Measurements from ENCODE around the gene AKR1C2.
A peak's percentile ranks its signal among the peaks of the same experiment; 100 is the strongest.
"Not testable (repeated sequence)": the region's sequence is repeated elsewhere in the genome, so short reads cannot be mapped to it uniquely, and the experiment has no call there.

Gene AKR1C2

DNA sequence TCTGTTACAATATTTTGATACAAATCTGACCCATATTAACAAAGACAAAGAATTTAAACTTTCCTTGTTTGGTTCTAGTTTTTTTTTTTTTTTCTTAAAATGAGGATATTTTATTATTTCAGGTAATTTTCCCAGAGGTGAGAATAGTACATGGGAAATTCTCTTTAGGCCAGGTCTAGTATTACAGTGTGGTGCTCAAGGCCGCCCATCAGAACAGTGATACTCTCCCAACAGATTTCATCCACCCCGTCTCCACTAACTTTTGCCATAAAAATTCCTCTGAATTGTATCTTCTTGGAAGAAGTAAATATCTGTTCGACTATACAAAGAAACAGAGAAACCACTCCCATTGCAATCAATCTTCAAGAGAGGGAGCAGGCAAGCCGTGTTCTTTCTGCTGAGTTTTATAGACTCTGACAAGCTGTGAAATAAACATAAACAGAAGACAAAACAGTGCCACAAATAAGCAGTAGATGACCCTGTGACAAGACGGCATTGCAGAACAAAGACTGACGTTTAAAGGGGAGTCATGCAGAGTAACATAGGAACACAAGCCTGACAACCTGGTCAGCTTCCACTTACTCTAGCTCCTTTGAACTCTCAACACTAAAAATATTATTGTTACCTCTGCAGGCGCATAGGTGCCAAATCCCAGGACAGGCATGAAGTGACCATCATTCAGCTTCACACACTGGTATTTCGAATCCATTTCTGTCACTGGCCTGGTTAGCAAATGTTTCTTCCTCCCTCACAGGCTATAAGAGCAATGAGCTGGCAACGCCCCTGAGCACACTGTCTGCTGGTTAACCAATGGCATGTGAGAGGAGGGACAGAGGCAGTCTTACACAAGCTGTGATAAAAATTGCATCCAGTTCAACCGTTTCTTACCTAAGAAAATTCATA lies at the start of gene AKR1C2:
AKR1C2 (minus strand) TSS at position 731 of the 903 bp plus-strand sequence; CDS start at position 709, 22 bp downstream.
- DNase-seq, result not testable (repeated sequence)

DNA sequence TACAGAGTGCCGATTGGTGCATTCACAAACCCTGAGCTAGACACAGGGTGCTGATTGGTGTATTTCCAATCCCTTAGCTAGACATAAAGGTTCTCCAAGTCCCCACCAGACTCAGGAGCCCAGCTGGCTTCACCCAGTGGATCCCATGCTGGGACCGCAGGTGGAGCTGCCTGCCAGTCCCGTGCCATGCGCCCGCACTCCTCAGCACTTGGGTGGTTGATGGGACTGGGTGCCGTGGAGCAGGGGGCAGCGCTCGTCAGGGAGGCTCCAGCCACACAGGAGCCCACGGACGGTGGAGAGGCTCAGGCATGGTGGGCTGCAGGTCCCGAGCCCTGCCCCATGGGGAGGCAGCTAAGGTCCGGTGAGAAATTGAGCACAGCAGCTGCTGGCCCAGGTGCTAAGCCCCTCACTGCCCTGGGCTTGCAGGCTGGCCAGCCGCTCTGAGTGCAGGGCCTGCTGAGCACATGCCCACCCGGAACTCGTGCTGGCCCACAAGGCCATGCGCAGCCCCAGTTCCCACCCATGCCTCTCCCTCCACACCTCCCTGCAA lies 49.4 kb upstream of the AKR1C2 start:
- DNase-seq, result not testable (repeated sequence)

DNA sequence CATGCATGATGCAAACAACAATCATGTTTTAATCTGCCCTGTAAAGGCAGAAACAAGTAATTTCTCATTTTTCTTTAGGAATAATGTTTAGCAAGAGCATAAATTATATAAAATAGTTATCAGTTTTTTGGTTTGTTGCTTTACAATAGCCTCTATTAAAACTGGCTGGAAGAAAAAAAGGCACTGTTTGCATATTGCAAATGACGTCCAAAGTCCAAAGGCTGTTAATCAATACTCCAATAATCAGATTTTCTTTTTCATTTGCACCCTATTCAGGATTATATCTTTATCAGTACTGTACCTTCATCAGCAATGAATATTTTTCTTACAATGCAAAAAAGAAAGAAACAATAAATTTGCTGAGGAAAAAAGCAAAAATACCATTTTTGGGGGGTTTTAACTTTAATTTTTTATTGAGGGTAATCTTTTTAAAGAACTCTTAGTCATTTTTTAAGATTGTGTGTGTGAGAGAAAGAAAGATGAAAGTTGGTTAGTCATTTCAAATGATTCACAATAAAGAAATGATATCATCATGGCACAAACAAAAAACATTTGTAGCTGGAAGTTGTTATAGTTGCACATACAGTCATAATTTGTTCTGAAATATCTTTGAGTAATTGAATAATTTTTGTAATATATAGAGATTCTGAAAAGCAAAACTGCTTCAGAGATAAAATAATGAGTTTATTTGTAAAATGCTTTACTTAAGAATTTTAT lies 44.4 kb upstream of the AKR1C2 start:
- DNase-seq, result no peak

DNA sequence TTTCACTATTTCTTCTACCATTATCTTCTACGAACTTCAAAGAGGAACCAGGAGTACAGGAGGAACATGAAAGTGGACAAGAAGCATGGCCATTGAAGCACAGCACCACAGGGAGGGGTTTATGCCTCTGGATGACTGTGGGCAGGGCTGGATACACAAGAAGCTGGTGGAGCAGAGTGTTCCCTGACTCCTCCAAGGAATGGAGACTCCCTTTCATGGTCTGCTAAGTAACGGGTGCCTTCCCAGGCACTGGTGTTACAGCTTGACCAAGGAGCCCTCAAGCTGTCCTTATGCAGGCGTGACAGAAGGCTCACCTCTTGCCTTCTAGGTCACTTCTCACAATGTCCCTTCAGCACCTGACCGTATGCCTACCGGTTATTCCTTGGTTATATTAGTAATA lies 43.4 kb upstream of the AKR1C2 start:
- not testable (repeated sequence) for DNase-seq

DNA sequence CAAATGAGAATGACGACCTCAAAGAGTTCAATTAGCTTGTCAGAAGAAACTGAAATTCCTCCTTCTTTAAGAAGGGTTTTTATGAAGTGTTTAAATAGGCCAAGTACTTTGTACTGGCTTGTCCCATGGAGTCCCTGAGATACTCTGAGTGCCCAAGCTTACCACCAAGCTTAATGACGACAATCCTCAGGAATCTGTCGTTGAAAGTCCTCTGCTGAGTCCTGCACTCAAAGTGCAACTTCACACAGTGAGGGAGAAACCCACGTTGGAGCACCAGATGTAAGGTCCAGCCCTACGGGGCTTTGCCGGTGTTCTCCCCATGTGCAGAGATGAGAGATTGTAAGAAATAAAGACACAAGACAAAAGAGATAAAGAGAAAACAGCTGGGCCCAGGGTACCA lies 42.8 kb upstream of the AKR1C2 start:
- no peak for DNase-seq

DNA sequence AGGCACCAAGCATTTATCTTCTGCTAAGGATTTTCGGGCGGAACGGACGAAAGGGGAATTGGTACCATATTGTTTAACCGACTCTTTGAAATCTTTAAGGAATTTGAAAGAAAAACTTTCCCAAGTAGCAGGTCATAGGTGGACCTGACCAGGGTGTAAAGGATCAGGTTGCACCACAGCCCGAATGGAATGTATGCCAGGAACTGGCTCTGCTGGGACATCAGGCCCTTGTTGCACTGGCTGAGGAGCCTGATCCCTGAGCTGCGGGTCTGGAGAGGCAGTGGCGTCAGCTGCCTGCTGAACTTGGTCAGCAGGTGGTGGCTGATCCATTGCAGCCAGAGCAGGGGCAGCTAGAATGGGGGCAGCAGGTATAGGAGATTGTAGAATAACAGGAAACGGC lies 41.4 kb upstream of the AKR1C2 start:
- no peak for DNase-seq

DNA sequence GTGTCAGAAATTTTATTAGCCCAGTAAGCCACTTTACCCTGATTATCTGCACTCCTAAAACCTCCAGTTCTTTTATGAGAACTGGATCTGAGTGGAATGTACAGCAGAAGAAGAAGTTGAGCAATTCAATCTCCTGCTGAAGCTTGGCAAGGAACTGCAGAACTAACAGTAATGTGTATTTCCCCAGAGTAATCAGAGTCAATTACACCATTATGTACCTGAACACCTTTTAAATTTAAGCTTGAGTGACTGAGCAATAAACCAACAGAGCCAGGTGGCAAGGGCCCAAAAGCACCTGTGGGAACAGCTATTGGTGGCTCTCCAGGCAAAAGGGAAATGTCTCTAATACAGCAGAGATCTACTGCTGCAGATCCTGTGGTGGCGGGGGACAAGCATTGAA lies 40.1 kb upstream of the AKR1C2 start:
- DNase-seq, result no peak

DNA sequence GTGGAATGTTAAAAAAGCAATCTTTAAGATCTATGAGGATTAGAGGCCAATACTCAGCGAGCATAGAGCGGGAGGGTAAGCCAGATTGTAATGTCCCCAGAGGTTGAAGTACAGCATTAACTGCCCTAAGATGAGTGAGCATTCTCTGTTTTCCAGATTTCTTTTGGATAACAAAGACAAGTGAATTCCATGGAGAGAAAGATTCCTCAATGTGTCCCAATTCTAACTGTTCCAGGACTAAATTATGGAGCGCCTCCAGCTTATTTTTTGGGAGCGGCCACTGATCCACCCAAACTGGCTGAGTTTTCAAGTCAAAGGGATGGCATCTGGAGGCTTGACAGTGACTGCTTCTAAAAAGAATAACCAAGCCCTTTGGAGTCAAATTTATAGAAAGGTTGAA lies 39.3 kb upstream of the AKR1C2 start:
- DNase-seq, result no peak

DNA sequence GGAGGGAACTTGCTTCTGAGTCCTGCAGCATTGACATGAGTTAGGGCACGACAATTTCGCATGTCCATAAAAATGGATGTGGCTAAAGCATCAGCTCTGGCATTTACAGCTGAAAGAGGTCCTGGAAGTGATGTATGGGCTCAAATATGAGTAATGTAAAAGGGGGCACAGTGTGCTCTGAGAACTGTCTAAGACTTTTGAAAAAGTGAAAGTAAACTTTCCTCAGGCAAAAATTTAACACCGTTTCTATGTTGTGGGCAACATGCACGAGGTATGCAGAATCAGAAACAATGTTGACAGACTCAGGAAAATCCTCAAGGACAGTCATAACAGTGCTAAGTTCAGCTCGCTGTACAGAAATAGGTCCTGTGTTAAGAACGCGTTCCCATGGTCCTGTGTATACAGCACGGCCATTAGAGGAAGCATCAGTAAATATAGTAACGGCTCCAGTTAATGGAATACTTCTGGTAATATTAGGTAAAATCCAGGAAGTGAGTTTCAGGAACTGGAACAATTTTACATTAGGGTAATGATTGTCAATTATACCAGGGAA lies 37.9 kb upstream of the AKR1C2 start:
- DNase-seq, result no peak

DNA sequence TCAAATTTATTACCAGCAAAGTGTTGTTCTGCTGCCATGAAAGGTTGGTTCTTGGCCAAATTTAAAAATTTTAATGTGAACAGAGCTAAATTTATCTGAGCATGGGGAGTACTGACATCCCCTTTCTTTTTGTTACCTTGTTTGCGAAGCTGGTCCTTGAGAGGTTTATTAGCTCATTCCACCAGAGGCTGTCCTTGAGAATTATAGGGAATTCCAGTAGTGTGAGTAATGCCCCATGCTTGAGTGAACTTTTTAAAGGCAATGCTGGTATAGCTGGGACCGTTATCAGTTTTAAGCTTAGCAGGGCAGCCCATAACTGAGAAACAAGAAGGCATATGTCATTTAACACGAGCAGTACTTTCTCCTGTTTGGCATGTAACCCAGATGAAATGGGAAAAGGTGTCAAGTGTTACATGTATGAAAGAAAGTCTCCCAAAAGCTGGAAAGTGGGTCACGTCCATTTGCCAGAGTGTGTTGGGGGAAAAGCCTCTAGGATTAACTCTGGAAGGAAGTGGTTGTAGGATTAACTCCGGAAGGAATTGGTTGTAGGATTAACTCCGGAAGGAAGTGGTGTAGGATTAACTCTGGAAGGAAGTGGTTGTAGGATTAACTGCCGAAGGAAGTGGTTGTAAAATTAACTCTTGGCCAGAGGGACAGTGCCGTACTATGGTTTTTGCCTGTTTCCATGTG lies 37.3 kb upstream of the AKR1C2 start:
- no peak for DNase-seq

DNA sequence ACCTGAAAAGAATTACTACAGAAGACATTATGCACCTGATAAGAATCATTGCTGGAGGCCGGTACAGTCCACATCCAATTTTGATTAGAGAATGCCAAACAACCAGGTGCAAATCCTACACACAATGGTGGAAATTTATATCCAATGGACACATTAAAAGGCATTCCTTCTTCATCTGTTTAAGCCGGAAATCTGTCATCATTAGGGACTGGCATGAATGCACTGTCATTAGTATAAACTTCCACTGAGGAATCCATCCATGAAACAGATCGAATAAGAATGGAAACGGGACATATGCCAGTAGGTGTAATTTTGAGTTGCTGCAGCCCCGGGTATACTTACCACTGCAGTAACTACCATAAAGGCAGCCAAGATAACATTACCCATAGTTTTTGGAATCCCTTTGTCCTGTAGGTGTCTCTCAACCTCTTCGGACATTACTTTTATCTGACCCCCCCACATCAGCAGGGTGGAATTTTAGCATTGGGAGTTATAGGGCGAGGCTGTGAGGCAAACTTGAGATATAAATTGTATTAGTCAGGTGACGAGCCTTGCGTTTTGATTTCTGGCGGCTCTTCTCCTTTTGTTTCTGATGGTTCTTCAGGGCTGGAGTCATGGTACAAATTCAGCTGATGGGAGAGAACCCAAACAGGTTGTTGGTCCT lies 36.5 kb upstream of the AKR1C2 start:
- no peak for DNase-seq

DNA sequence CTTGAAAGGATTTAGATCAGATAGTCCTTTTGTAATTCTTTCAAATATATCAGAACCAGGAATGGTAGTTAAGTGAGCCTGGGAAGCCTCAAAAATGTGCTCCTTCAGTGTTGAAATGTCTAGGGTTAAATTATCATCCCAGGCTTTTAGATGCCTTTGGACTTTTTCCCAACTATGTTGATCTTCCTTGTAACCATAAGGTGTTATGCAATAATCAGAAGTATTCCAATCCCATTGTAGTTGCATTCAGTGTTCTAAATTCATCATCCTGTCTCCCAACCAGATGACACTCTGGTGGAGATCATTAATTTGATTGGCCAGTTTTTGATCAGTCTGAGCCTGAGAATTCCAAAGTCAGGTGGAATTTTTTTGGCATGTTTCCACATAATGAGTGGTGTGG lies 35.1 kb upstream of the AKR1C2 start:
- no peak for DNase-seq

DNA sequence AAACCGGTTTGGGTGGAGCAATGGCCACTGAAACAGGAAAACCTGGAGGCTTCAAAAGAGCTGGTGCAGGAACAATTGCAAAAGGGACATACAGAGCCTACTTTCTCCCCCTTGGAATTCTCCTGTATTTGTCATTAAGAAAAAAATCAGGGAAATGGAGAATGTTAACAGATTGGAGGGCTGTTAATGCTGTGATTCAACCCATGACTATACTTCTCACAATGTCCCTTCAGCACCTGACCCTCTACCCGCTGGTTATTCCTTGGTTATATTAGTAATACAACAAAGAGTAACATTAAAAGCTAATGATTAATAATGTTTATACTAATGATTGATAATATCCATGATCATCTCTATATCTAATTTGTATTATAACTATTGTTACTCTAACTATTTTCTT lies 34.4 kb upstream of the AKR1C2 start:
- no peak for DNase-seq

DNA sequence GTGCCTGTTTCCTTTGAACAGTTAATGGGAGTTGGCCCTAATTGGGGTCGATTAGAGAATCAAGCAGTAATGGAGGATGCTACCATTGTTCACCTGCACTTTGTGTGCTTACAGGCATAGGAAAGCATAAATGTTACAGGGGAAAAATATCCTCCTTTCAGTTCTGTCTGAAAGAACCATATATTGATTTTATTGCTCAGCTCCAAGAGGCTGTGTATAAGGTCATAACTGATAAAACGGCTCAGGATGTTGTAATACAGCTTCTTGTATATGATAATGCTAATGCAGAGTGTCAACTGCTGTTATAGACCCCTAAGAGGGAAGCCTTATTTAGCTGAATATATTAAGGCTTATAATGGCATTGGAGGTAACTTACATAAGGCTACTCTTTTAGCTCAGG lies 32.9 kb upstream of the AKR1C2 start:
- no peak for DNase-seq

DNA sequence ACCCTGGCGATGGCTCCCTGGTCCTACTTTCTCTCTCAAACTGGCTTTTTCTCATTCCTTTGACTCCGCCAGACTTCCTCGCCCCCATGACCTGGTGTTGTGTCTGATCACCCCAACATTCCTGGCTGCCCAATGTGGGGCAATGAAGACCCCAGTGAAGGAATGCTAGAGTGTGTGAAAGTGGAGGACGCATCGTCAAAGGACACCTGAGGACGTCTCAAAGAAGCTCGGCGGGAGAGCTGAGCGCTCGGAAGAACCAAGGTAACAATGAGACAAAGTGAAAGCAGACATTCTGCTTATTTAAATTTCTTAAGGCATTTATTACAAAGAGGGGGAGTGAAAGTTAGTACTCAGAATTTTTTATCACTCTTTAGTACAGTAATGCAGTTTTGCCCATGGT lies 31.7 kb upstream of the AKR1C2 start:
- no peak for DNase-seq

DNA sequence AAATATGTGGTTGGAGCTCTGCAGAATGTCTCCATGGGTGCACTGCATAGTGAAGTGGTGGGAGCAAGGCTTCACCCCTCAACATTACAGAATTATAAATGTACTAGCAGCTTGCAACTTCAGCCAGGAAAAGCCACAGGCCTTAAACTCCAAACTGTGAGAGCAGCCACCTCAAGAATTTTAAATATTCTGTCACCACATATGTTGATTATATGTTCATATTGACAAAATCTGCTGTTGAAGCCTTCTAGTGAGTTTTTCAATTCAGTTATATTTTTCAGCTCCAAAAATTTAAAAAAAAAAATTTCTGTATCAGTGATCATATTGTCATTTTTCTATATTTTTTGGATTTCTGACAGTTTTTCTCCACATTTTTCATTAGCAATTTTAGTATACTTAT lies 30.9 kb upstream of the AKR1C2 start:
- DNase-seq, result no peak

DNA sequence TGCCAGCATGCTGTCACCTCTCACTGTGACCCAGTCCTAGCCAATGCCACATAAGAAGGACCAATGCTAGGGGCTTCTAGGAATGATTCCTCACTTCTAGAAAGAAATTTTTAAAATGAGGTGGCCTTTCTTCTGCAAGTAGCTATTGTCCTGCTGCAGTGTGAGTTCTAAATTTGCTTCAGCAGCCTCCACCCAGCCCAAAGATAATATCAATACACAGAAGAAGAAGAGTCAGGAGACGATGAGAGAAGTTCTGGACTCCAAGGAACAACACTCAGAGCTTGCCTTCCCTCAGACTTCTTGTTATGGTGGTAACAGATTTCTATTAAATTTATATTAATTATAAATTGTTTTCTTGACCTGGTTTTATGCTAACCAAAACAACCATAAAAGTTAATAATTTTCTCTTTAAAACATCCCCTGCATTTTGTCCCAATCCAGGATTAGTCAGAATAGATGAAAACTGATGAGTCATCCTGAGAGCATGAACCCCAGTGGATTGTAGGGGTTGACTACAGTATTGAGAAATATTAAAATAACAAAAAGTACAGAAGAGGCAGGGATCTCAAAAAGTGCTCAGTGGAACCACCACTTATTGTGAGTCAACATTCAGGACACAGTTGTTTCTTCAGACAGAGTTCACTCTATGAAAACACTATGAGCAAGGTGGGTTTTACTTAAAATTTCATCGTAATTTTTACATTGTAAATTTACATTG lies 29.6 kb upstream of the AKR1C2 start:
- no peak for DNase-seq

DNA sequence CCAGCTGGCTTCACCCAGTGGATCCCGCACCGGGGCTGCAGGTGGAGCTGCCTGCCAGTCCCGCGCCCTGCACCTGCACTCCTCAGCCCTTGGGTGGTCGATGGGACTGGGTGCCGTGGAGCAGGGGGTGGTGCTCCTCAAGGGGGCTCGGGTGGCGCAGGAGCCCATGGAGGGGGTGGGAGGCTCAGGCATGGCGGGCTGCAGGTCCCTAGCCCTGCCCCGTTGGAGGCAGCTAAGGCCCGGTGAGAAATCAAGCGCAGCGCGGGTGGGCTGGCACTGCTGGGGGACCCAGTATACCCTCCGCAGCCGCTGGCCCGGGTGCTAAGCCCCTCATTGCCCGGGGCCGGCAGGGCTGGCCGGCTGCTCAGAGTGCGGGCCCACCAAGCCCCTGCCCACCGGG lies 28.8 kb upstream of the AKR1C2 start:
- DNase-seq, result not testable (repeated sequence)

DNA sequence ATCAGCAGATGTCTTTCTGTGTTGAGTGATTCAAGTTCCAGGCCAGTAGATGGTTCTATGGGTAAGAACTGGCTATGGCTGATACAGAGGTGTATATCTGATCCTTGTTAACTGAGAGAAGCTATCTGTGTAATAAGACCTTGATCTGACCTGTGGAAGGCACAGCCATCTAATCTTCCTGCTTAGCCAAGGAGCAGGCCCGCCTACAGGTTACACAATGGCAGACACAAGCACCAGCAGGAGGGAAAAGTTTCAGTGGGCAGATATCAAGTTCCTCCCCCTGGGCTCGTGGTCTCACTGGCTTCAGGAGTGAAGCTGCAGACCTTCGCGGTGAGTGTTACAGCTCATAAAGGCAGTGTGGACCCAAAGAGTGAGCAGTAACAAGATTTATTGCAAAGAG lies 27.9 kb upstream of the AKR1C2 start:
- DNase-seq, result not testable (repeated sequence)

DNA sequence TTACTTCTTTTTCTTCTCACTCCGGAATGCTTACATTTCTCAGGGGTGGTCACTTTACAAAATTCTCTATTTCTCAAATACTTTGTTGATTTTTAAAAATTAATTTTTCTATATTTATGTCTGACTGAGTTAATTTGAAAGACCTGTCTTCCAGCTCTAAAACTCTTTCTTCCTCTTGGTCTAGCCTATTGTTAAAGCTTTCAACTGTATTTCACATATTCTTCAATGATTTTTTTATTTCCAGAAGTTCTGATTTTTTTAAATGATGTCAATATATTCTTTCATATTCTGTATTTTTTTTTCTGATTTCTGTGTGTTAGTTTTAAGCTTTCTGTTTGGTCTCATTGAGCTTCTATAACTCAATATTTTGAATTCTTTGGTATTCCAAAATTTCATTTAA lies 27.3 kb upstream of the AKR1C2 start:
- no peak for DNase-seq

DNA sequence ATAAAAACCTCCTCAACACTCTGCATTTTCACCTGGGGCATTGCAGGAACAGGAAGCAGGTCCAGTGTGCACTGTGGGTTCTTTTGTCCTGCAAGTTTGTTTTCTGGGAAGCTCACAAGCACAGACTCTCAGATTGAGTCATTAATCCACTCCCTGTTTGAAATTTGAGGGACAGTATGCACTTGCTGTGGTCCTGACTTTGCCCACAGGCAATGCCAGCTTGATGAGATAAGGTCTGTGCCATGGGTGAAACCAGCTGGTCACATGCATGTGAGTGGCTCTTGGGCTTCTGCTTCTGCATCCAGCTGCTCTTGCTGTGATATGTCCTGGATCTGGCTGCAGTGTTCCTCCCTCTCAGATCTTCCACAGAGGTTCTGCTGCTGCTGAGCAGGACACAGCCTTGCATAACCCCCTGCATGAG lies 21.8 kb upstream of the AKR1C2 start:
- DNase-seq, result peak; percentile 53
